Gastrocnemius medialis (tissue), 4 donors: ENCODE data around the gene GLE1.

Experiments
- POLR2A ChIP-seq, 2 donors: fragments of 450-650 bp; IDR thresholded peaks; one replicate each; pipeline ENCODE4 v1.6.1; 2017; ENCODE audit warnings: antibody characterized with exemption in 2 of 2, mild to moderate bottlenecking in 2 of 2, moderate library complexity in 2 of 2
- TF ChIP-seq, protein P1 (sequence below), 5 experiments: fragments of 450-650 bp in 3 of 5; fragments of 200-600 bp in 2 of 5; sonication (generic) in 2 of 5; IDR thresholded peaks in 4 of 5; conservative IDR thresholded peaks in 1 of 5; 1 replicate in 4 of 5; 2 replicates in 1 of 5; pipeline ENCODE4 v1.5.1; 2016 to 2019; ENCODE audit warnings: antibody characterized with exemption in 5 of 5, mild to moderate bottlenecking in 3 of 5, moderate library complexity in 3 of 5

DNA sequence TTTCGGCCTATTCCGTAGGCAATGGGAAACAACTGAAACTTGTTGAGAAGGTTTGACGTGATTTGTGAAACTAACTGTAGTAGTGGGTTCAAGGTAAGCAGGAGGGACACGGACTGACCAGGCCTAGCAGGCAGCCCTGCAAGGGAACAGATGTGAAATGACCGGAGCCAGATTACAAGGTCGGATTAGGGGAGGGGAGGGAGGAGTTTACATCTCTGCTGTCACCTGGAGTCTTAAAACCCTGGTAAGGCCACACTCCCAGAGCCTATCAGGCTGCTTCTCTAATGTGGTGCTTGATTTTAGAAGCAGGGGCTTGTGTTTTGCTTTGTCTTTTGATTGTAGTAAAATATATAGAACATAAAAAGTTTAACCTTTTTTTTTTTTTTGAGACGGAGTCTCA, 44.4 kb downstream of the GLE1 start:
- TF ChIP-seq, protein P1, sequence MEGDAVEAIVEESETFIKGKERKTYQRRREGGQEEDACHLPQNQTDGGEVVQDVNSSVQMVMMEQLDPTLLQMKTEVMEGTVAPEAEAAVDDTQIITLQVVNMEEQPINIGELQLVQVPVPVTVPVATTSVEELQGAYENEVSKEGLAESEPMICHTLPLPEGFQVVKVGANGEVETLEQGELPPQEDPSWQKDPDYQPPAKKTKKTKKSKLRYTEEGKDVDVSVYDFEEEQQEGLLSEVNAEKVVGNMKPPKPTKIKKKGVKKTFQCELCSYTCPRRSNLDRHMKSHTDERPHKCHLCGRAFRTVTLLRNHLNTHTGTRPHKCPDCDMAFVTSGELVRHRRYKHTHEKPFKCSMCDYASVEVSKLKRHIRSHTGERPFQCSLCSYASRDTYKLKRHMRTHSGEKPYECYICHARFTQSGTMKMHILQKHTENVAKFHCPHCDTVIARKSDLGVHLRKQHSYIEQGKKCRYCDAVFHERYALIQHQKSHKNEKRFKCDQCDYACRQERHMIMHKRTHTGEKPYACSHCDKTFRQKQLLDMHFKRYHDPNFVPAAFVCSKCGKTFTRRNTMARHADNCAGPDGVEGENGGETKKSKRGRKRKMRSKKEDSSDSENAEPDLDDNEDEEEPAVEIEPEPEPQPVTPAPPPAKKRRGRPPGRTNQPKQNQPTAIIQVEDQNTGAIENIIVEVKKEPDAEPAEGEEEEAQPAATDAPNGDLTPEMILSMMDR (IDR thresholded peaks at IDR 0.05 in 4 of 5, conservative IDR thresholded peaks at IDR 0.05 in 1 of 5) = no peak
- TF ChIP-seq POLR2A (IDR thresholded peaks at IDR 0.05) = no peak
